Brain pericyte (primary cell): Measurements from ENCODE around the gene CACNB2.

ENCODE experiments used
- DNase-seq: peaks from one replicate; pipeline ENCODE4 v3.0.0-alpha.2; 2012; ENCODE audit warnings: low read depth, low spot score

The CACNB2 gene

DNA sequence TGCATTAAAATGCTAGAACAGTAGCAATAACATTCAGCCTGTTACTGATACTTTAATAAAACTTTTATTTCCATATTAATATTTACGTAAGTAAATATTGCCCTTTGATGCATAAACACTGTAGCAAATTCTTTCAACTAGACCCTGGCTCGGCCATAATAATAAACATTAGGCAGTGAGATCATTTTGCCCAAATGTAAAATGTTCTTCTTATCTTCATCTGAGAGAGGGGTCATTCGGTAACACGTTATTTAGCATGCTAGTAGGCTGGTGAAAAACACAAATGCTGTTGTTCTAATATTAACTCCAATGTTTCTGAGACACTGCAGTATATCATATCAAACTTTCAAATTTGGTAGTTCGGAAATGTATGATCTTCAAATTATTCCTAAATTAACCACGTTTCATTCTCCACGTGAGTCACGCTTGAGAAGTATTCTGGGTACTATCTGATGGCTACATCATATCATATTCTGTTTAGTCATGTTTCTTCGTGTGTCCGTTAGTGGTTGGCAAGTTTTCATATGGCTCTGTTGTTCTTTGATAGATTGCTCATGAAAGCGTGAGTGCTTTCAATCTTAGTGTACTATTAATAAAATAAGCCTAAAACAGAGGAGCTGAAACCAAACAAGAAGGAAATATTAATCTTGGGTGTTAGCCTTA lies 365.4 kb downstream of the CACNB2 start:
- no peak for DNase-seq

DNA sequence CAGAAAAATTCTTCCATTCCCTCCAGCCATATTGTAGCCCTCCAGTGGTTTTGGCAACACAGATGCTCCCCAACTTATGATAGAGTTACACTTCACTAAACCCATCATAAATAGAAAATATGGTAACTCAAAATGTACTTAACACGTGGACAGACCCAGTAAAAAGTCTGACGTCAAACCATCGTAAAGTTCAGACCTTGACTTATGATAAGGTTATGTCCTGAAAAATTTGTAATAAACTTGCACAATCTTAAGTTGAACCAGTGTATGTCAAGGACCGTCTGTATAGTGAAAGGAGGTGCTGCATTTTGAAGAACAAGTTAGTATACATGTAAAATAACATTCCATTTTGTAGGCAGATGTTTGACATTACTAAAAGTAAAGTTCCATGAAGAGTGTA lies 368.4 kb downstream of the CACNB2 start:
- DNase-seq = no peak

DNA sequence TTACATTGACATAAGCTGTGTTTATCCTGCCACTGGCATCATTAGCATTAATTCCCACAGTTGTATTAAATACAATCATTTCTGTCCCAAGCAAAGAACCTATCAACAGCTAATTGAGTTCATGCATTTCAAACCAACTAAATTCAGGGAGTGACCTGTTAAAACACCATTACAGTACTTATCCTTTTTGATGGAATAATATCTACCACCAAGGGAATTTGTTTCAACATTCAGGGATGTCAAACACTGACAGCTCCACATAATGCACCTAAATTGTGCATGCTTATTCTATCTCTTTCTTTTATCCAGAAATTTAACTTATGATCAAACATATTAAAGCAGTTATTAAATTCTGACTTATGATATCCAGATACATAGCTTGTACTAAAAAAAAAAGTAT lies 374.3 kb downstream of the CACNB2 start:
- DNase-seq = no peak

DNA sequence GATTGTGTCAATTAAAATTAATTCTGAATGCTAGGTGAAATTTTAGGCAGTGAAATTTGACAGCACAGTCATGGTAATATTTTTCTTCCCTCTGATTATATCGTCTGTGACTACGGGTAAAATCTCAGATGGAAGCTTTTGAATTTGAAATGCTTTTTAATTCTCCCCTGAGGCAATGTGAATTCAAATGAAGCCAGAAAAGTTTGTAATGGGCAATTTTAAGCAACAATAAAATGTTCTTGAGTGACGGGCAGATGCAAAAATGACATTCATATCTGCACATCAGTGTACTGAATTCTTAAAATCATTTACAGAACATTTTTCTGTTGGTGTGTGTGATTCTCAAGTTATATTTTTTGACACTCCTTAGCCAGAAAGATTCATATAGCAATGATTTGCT lies 376.6 kb downstream of the CACNB2 start:
- DNase-seq = no peak

DNA sequence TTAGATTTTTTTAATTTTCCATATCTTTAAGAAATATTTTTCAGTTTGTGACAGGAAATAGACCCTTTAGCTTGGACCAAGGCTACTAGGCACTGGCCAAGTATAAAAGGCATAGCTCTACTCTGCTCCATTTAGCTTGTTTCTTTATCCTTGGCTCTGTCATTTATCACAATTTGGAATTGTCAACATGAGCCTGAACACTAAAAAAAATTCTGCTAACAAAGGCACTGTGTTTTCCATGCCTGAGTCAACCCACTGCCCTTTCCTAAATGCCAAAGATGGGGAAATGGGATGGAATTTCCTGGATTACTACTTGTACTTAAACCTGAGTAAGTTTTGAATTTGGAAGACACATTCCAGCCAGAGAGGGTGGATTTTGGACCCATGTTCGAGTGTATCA lies 382.8 kb downstream of the CACNB2 start:
- no peak for DNase-seq

DNA sequence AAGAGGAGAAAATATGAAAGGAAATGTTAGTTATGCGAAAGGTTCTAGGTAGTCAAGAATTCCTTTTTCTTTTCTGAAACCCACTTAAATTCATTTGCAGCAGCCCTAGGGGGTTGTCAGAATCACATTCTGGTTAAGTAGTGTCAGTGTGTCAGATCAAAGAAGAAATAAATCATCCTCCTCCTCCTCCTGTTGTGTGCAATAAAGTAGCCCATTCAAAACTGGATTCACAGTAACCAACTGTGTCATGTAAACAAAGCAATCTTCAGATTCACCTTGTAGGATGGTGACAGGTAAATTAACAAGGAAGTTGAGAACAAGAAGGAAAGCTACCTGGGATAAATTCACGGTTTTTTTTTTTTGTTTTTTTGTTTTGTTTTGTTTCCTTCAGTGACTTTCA lies 383.6 kb downstream of the CACNB2 start:
- DNase-seq = no peak

DNA sequence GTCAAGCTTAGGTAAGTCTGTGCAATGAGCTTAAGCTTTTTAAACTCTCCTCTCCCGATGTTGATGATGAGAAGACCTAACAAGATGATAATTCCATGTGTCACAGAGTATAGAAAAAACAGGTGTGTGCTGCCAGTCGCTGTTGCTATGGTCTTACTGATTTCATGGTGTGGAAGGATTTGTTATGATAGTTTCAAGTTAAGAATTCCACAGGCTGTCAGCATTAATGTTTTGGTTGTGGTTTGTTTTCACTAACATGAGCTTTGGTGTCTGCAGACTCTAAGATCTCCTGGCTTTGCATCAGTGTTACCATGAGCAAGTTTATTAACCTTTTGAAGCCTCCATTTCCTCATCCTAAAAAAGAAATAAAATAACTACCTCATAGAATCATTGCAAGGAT lies 387.5 kb downstream of the CACNB2 start:
- no peak for DNase-seq

DNA sequence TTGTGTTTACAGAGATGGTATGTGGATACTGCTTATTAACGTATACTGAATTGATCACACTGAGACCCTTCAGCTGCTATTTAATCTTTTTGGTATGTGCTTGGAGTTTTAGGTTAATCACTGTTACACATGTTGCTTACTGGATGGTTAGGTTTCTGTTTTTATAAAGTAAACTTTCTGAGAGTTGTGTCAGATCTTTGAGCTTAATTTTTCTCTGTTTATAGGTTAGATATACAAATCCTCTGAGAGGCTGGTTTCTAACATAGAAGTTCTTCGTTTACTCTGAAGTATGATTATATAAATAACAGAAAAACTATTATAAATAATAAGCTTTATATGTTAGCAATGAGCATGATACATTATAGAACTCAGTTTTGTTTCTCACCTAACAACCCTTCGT lies 388.1 kb downstream of the CACNB2 start:
- DNase-seq = no peak

DNA sequence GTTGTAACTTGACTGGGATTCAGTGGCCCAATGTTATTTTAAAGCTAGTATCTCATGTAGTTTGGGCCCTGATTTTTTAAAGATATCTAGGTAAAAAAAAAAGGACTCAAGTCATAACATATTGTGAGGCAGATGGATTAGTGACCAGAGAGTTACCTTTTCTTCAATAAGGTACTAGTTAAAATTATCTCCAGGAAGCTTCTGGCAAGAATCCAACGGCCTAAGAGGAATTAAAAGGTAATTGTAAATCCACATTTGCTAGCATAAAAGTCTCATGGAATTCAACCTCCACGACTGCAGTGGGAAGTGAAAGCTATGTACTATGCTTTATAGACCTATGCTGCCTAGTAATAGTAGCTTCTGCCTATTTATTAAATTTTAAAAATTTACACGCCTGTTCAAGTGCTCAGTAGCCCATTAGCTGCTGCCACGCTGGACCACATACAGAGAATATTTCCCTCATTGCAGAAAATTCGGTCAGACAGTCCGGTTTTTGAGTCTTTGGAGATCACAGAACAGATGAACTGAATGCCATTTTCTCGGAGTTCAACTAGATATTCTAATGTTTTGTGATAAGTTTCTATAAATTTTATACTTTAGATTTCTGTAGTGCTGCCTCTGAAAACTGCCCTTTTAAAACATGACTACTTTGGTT lies 392.8 kb downstream of the CACNB2 start:
- no peak for DNase-seq

DNA sequence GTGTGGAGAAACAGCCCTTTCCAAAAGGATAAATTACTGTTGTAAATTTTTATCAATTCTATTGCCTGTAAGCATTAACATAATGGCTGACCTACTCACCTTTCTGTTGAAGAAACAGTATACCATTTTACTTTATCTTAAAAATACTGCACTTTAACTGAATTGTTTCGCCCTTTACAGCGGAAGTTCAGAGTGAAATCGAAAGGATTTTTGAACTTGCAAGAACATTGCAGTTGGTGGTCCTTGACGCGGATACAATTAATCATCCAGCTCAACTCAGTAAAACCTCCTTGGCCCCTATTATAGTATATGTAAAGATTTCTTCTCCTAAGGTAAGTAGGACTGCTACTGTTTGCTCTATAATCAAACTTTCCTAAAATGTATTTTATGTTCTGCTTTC lies 393.7 kb downstream of the CACNB2 start:
- DNase-seq = no peak

DNA sequence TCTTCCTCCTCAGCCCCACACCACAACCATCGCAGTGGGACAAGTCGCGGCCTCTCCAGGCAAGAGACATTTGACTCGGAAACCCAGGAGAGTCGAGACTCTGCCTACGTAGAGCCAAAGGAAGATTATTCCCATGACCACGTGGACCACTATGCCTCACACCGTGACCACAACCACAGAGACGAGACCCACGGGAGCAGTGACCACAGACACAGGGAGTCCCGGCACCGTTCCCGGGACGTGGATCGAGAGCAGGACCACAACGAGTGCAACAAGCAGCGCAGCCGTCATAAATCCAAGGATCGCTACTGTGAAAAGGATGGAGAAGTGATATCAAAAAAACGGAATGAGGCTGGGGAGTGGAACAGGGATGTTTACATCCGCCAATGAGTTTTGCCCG lies 399.1 kb downstream of the CACNB2 start:
- DNase-seq = no peak

DNA sequence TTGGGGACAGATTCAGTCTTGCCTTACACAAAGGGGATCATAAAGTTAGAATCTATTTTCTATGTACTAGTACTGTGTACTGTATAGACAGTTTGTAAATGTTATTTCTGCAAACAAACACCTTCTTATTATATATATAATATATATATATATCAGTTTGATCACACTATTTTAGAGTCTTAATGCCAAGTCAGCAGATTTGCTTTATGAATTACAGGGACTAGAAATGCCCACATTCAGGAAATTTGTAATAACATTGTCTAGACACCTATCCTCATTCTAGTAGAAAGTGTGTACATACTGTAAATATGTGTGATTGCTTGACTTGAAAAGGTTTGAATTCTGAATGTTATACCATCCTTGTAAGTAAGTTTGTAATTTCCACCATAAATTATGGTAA lies 400.0 kb downstream of the CACNB2 start:
- DNase-seq = no peak

DNA sequence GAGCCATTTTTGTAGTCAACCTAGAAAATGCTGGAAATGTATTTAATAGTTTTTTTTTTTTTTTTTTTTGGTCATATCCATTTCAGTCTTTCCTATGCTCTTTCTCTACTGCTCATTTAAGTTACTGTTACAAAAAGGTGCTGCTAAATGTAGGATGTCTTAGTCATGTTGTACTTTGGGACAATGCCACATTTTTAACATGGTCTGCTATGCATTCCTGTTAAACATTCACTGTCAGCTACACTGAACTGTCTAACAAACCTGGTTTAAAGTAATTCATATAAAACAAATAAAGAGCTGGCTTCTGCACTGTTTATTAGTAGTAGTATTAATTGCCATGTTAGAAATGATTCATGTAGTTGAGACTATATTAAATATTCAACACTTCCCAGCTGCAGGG lies 402.6 kb downstream of the CACNB2 start:
- no peak for DNase-seq

DNA sequence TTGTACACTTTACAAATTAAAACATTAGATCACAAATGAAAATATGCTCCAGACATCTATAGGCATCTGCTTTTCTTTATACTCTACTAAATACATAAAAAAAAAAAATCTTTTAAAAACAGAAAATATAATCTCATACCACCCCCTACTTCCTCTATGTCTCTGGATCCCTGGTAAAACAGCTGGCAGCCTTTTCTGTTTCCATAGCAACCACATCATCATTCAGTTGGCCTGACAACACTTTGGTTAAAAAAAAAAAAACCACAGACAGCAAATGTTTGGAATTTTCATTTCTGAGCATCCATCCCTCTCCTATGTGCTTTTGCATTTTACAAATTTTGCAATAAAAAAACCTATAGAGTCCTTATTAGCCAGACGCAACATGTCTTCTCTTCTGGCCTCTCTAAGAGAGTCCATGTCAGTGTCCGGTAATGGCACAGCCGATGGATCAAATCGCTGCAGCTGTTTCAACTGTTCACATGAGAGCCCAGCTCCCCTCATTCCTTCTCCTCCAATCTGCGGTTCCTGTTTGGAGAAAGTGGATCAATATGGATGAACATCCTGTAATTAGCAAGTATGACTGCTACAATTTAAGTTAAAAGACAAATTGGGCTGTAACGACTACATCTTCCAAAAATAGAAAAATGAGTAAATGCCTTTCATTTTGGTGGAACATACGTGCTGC lies 405.5 kb downstream of the CACNB2 start:
- no peak for DNase-seq

DNA sequence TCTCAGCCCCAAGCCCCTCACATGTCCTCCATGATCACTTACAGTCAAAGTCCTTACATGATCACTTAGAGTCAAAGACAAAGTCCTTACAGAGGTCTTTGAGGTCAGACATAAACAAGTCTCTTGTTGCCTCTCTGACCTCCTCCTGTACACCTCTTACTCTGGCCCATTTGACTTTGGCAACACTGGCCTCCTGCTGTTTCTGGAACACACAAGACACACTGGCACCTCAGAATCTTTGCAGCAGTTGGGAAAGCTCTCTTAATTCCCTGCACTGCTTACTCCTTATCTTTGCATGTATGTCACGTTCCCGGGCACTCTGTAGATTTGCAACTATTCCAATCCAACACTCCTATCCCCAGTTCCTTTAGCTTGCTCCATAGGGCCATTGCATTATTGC lies 408.9 kb downstream of the CACNB2 start:
- DNase-seq = no peak

DNA sequence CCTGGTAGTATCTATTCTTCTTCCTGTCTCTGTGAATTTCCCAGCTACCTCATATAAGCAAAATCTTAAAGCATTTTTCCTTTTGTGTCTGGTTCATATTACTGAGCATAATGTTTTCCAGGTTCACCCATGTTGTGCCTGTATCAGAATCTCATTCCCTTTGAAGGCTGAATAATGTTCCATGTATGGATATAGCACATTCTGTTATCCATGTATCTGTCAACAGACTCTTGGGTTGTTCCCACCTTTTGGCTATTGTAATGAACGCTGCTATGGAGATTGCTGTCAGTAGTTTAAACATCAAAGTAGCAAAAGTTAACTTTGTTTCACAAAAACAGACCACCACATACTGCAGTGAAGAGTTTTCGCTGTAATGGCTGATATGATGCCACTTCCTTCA lies 411.2 kb downstream of the CACNB2 start:
- no peak for DNase-seq

DNA sequence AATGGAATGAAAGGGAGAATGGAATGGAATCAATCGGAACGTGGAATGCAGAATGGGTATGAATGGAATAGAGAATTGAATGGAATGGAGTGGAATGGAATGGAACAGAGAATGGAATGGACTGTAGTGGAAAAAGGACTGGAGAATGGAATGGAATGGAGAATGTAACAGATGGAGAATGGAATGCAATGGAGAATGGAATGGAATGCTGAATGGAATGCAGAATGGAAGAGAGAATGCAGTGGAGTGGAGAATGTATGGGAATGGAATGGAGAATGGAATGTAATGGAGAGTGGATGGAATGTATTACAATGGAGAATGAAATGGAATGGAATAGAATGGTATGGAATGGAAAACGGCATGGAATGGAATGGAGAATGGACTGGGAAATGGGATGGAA lies 414.3 kb downstream of the CACNB2 start:
- no peak for DNase-seq

DNA sequence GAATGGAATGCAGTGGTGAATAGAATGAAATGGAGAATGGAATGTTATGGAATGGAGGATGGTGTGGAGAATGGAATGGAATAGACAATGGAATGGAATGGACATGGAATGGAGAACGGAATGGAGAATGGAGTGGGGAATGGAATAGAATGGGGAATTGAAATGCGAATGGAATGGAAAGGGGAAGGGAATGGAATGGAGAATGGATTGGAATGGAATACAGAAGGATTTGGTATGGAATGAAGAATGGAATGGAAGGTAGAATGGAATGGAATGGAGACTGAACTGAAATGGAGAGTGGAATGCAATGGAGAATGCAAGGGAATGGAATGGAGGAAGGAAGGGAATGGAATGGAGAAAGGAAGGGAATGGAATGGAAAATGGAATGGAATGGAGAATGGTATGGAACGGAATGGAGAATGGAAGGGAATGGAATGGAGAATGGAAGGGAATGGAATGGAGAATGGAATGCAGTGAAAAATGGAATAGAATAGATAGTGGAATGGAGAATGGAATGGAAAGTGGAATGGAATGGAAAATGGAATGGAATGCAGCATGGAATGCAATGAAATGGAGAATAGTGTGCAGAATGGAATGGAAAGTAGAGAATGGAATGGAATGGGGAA lies 416.4 kb downstream of the CACNB2 start:
- DNase-seq = no peak

DNA sequence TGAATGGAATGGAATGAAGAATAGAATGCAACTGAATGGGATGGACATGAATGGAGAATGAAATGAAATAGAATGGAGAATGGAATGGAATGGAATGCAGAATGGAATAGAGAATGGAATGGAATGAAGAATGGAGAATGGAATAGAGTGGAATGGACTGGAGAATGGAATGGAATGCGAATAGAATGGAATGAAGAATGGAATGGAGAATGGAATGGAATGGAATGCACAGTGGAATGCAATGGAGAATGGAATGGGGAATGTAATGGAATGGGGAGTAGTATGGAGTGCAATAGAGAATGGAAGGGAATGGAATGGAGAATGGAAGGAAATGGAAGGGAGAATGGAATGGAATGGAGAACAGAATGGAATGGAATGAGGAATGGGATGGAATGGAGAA lies 417.7 kb downstream of the CACNB2 start:
- DNase-seq = no peak

DNA sequence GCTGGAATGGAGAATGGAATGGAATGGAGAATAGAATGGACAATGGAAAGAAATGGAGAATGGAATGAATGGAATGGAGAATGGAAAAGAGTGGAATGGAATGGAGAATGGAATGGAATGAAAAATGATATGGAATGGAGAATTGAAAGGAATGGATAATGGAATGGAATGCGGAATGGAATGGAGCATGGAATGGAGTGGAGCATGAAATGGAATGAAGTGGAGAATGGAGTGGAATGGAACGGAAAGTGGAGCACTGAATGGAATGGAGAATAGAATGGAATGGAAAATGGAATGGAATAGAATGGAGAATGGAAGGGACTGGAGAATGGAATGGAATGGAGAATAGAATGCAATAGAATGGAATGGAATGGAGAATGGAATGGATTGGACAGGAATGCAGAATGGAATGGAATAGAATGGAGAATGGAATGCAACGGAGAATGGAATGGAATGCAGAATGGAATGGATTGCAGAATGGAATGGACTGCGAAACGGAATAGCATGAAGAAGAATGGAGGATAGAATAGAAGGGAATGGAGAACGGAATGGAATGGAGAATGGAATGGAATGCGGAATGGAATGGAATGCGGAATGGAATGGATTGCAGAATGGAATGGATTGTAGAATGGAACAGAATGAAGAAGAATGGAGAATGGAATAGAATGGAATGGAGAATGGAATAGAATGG lies 421.8 kb downstream of the CACNB2 start:
- no peak for DNase-seq

DNA sequence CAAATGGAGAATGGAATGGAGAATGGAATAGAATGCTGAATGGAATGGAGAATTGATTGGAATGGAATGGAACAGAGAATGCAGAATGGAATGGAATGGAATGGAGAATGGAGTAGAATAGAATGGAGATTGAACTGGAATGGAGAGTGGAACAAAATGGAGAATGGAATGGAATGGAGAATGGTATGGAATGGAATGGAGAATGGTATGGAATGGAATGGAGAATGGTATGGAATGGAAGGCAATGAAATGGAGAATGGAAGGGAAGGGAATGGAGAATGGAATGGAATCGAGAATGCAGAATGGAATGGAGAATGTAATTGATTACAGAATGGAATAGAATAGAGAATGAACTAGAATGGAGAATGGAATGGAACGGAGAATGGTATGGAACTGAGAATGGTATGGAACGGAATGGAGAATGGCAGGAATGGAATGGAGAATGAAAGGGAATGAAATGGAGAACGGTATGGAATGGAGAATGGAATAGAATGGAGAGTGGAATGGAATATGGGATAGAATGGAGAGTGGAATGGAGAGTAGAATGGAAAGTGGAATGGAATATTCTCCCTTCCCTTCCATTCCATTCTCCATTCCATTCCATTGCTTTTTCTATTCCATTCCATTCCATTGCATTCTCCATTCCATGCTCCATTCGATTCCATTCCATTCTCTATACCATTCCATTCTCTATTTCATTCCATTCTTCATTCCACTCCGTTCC lies 422.9 kb downstream of the CACNB2 start:
- DNase-seq = no peak

DNA sequence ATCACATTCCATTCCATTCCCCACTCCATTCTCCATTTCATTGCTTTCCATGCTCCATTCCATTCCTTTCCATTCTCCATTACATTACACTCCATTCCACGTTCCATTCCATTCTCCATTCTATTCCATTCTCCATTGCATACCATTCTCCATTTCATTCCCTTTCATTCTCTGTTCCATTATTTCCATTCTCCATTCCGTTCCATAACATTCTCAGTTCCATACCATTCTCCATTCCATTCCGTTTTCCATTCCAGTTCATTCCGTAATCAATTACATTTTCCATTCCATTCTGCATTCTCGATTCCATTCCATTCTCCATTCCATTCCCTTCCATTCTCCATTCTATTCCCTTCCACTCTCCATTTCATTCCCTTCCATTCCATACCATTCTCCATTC lies 424.8 kb downstream of the CACNB2 start:
- no peak for DNase-seq
